DND-41 (cell line): Measurements from ENCODE around the gene PIEZO2.
"Not testable (repeated sequence)": the region's sequence is repeated elsewhere in the genome, so short reads cannot be mapped to it uniquely, and the experiment has no call there.

Experiments used
- ATAC-seq: fragments of 200-7000 bp; cut with Tn5 transposase; 3 replicates; pipeline ENCODE4 v1.9.1; 2021; ENCODE audit warnings: low read depth; ENCODE audit not compliant: insufficient read depth
- DNase-seq: peaks from one replicate; pipeline ENCODE4 v3.0.0-alpha.2; 2020
- H2AFZ ChIP-seq: 2 replicates; pipeline ENCODE4 v1.6.0; 2012; ENCODE audit warnings: low read depth, low read length
- H3K27ac ChIP-seq: 2 replicates; pipeline ENCODE4 v1.5.1; 2012; ENCODE audit warnings: low read length, inconsistent platforms
- H3K27me3 ChIP-seq: fragments of 200-600 bp; sonication (generic); 2 replicates; pipeline ENCODE4 v1.6.0; 2012; ENCODE audit warnings: low read length, mild to moderate bottlenecking, inconsistent platforms; ENCODE audit not compliant: insufficient read depth, poor library complexity
- H3K36me3 ChIP-seq: 2 replicates; pipeline ENCODE4 v1.5.1; 2012; ENCODE audit warnings: low read length, inconsistent platforms; ENCODE audit not compliant: insufficient read depth
- H3K4me1 ChIP-seq: 2 replicates; pipeline ENCODE4 v1.5.1; 2012; ENCODE audit warnings: mild to moderate bottlenecking, low read length; ENCODE audit not compliant: insufficient read depth
- H3K4me2 ChIP-seq: 2 replicates; pipeline ENCODE4 v1.6.0; 2012; ENCODE audit warnings: mild to moderate bottlenecking, moderate library complexity, low read length, inconsistent platforms; ENCODE audit not compliant: insufficient read depth
- H3K4me3 ChIP-seq, 2 experiments: fragments of 200-600 bp in 1 of 2; shearing (Covaris generic) in 1 of 2; 2 replicates each; pipeline ENCODE4 v1.5.1; 2012 to 2016; ENCODE audit warnings: inconsistent platforms in 2 of 2, low read length in 2 of 2, mild to moderate bottlenecking in 2 of 2, low read depth in 1 of 2, moderate library complexity in 1 of 2
- H3K79me2 ChIP-seq: 2 replicates; pipeline ENCODE4 v1.6.0; 2012; ENCODE audit warnings: low read length, inconsistent platforms; ENCODE audit not compliant: insufficient read depth
- H3K9ac ChIP-seq: 2 replicates; pipeline ENCODE4 v1.6.0; 2012; ENCODE audit warnings: low read depth, mild to moderate bottlenecking, inconsistent platforms, low read length, moderate library complexity
- H3K9me3 ChIP-seq: 2 replicates; pipeline ENCODE4 v1.5.1; 2012; ENCODE audit warnings: low read length, moderate library complexity, mild to moderate bottlenecking, inconsistent platforms; ENCODE audit not compliant: insufficient read depth, severe bottlenecking
- H4K20me1 ChIP-seq: 2 replicates; pipeline ENCODE4 v1.6.0; 2012; ENCODE audit warnings: low read length; ENCODE audit not compliant: insufficient read depth
- CTCF ChIP-seq: IDR thresholded peaks from 2 replicates; pipeline ENCODE4 v1.5.1; 2012; ENCODE audit warnings: borderline replicate concordance, low read length, moderate library complexity, mild to moderate bottlenecking; ENCODE audit not compliant: poor library complexity, severe bottlenecking; ENCODE audit errors: extremely low read depth
- EZH2 ChIP-seq: IDR thresholded peaks from 3 replicates; pipeline ENCODE4 v1.6.1; 2012; ENCODE audit warnings: borderline replicate concordance, low read depth, mild to moderate bottlenecking, moderate library complexity, low read length, inconsistent platforms; ENCODE audit not compliant: severe bottlenecking

Gene PIEZO2

GRCh38 chr18:11175266-11175979, 26.1 kb upstream of the PIEZO2 start:
- DNase-seq = no peak
- Histone ChIP-seq H3K9ac (no peak overlapping the region), H3K4me2 (no peak overlapping the region), H3K9me3 (no peaks in the 10 kb centered on the region), H3K27me3 (no peaks in the 10 kb centered on the region), H3K79me2 (no peaks in the 10 kb centered on the region), H3K27ac (no peak overlapping the region), H4K20me1 (no peaks in the 10 kb centered on the region), H3K36me3 (no peaks in the 10 kb centered on the region), H3K4me3 (no peak overlapping the region), H3K4me1 (no peaks in the 10 kb centered on the region), H2AFZ (no peak overlapping the region)
- TF ChIP-seq CTCF (no peak), EZH2 (no peak)
- no peak for ATAC-seq

GRCh38 chr18:11174179-11174578, 24.8 kb upstream of the PIEZO2 start:
- H3K27ac ChIP-seq = not testable (repeated sequence)

GRCh38 chr18:11167778-11168177, 18.4 kb upstream of the PIEZO2 start:
- Histone ChIP-seq H3K4me3 (no peak overlapping the region), H3K9ac (no peak overlapping the region), H3K27me3 (no peaks in the 10 kb centered on the region), H4K20me1 (no peaks in the 10 kb centered on the region), H3K9me3 (no peaks in the 10 kb centered on the region), H3K27ac (no peak overlapping the region), H3K79me2 (no peaks in the 10 kb centered on the region), H2AFZ (no peak overlapping the region), H3K36me3 (no peaks in the 10 kb centered on the region), H3K4me2 (no peak overlapping the region), H3K4me1 (no peaks in the 10 kb centered on the region)
- no peak for TF ChIP-seq CTCF
- TF ChIP-seq EZH2 = no peak
- no peak for DNase-seq
- ATAC-seq = no peak

More at GRCh38 chr18:11174179-11174578, 24.8 kb upstream of the PIEZO2 start:
- H3K4me3 ChIP-seq, H3K4me2 ChIP-seq, H3K27me3 ChIP-seq, H3K4me1 ChIP-seq, H3K79me2 ChIP-seq, H3K9me3 ChIP-seq, H2AFZ ChIP-seq, H4K20me1 ChIP-seq, H3K9ac ChIP-seq, ATAC-seq, H3K36me3 ChIP-seq, DNase-seq: not testable (repeated sequence)

- Histone ChIP-seq H3K27ac (no peak overlapping the region), H3K4me1 (no peaks in the 10 kb centered on the region), H3K9me3 (no peaks in the 10 kb centered on the region), H3K36me3 (no peaks in the 10 kb centered on the region), H3K27me3 (no peaks in the 10 kb centered on the region), H3K9ac (no peak overlapping the region), H2AFZ (no peak overlapping the region), H3K4me3 (no peak overlapping the region), H4K20me1 (no peaks in the 10 kb centered on the region), H3K4me2 (no peak overlapping the region), H3K79me2 (no peaks in the 10 kb centered on the region)
- DNase-seq (no peak), ATAC-seq (no peak)
- no peak for TF ChIP-seq CTCF
- no peak for TF ChIP-seq EZH2
Measured at GRCh38 chr18:11165952-11166351, 16.6 kb upstream of the PIEZO2 start.
